ENCODE measurements around the gene OR56A5.

Gene OR56A5

DNA sequence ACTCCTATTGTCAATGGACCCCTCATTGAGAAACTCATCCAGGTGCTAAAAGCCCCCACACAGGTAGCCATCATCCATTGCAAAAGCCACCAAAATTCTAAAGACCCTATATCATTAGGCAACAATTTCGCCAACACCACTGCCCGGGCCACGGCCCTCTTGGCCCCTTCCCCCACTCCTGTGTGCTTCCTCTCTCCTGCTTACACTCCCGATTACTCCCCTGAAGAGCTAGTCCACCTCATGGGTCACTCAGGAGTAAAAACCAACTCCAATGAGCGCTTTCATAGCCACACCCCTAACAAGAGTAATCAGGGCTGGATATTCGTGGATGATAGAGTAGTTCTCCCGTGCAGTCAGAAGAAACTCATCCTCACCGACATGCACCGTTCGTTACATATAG, 35.2 kb downstream of the OR56A5 start:
- DNase-seq (ENCODE audit: low read depth in 3 of 3), result no peak

- DNase-seq (ENCODE audit: low read depth in 3 of 3), result no peak
These were observed 35.6 kb downstream of the OR56A5 start for GRCh38 chr11:5932671-5933070.

GRCh38 chr11:5931061-5931460, 37.2 kb downstream of the OR56A5 start:
- DNase-seq (ENCODE audit: low read depth in 3 of 3), result no peak

DNA sequence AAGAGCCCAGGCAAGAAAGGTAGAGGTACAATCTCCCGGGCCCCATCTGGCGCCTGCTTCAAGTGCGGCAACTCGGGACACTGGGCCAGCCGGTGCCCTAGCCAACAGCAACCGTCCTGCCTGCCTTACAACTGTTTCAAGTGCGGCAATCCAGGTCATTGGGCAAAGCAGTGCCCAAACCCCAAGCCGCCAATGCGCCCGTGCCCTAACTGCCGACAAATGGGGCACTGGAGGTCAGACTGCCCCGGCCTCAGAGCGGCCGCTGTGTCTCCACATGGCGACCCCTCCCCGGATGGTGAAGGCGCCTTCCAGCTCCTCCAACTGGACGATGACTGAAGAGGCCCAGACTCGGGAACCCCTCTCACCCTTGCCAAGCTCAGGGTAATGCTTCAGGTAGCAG, 37.7 kb downstream of the OR56A5 start:
- DNase-seq (ENCODE audit: low read depth in 3 of 3), result no peak

DNA sequence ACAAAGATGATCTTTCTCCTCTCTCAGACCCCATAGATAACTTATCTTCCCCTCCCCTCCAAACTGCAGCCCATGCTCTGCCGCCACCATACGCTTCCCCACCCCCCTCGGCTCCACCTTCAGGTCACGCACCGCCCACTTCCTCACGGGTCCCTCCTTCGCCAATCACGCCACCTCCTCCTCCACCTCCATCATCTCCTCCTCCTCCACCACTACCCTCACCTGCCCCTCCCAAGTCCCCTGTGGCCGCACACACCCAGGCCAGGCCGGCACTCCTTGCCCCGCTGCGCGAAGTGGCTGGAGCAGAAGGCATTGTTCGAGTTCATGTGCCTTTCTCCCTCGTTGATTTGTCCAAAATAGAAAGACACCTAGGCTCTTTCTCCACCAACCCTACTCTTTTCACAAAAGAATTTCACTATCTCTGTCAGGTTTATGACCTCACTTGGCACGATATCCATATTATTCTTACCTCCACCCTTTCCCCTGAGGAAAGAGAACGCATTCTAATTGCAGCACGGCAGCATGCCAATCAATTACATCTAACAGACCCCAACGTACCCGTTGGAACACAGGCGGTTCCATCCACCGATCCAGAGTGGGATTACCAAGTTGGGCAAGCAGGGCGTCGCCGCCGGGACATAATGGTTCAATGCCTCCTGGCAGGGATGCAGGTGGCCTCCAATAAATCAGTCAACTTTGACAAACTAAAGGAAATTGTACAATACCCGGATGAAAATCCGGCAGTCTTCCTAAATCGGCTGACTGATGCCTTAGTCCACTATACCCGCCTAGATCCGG, 38.5 kb downstream of the OR56A5 start:
- DNase-seq (ENCODE audit: low read depth in 3 of 3), result no peak

DNA sequence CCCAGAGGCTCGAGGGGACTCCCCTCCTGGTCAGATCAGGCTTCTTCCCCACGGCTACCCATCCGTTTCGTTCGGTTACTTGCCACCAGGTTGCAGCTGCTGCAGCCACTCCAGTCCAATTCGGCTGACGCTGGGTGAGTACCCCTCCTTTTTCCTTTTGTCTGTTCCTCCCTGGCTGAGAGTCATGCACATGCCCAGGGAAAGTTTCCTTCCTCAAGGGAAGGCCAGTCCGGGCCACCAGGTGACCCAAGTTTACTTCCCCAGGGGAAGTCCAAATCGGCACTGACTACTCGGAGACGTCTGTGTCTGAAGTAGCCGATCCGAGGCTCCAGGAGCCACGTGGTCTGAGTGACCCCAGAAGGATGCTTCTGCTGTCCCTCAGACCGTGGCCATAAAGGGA, 39.5 kb downstream of the OR56A5 start:
- no peak for DNase-seq (ENCODE audit: low read depth in 3 of 3)

- DNase-seq (ENCODE audit: low read depth in 3 of 3), result no peak
These were observed 40.0 kb downstream of the OR56A5 start for GRCh38 chr11:5928271-5928670.

DNA sequence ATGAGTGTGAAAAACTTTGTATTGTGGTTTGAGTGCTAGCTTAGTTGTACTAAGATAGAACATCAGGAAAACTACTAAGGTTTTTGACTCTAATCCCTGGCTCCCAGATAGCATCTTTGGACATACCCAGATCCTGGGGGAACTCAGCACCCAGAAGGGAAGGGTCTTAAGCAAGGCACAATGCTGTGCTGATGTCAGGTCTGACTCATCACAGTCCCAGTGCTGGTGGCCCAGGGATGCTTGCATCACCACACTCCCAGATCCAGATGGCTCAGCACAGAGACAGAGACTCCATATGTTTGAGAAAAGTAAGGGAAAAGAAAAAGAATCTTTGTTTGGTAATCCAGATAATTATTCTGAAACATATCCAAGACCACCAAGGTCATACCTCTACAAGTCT, 44.5 kb downstream of the OR56A5 start:
- no peak for DNase-seq (ENCODE audit: low read depth in 3 of 3)

DNA sequence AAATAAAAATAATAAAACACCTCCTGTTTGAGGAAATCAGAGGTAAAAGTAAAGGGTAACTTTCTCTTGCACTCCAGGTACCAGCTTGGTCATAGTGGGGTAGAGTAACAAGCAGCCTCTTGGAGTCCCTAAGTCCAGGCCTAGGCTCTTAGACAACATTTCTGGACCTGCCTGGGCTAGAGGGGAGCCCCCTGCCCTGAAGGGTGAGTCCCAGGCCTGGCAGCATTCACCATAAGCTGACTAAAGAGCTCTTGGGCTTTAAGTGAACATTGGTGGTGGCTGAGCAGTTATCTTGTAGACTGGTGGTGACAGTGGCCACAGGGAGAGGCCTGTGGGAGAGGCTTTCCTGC, 44.9 kb downstream of the OR56A5 start:
- DNase-seq (ENCODE audit: low read depth in 3 of 3), result no peak

DNA sequence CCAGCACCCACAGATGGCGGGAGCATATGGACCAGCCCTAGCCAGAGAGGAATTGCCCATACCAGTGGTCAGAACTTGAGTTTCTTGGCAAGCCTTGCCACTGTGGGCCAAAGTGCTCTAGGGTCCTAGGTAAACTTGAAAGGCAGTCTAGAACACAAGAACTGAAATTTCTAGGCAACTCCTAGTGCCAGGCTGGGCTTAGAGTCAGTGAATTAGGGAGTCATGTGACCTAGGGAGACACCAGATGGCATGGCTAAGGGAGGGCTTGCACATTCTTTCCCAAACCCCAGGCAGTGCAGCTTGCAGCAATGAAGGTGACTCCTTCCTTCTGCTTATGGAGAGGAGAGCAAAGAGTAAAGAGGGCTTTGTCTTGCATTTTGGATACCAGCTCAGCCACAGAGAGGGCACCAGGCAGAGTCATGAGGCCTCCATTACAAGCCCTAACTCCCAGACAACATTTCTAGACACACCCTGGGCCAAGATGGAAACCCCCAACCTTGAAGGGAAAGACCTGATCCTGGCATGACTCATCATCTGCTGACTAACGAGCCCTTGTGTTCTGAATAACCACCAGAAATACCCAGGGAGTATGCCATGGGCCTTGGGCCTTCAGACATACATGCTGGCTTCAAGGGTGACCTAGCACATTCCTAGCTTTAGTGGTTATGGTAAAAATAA, 45.4 kb downstream of the OR56A5 start:
- DNase-seq (ENCODE audit: low read depth in 3 of 3), result peak in 1 of 3 donors; percentile 15
